GM19099 (cell line): ENCODE results near the gene KDM1A.

Experiments used
- POLR2A ChIP-seq: IDR thresholded peaks from 3 replicates; pipeline ENCODE4 v1.6.1; 2011; ENCODE audit warnings: low read depth; ENCODE audit not compliant: insufficient read length; ENCODE audit errors: extremely low read depth

The KDM1A gene

DNA sequence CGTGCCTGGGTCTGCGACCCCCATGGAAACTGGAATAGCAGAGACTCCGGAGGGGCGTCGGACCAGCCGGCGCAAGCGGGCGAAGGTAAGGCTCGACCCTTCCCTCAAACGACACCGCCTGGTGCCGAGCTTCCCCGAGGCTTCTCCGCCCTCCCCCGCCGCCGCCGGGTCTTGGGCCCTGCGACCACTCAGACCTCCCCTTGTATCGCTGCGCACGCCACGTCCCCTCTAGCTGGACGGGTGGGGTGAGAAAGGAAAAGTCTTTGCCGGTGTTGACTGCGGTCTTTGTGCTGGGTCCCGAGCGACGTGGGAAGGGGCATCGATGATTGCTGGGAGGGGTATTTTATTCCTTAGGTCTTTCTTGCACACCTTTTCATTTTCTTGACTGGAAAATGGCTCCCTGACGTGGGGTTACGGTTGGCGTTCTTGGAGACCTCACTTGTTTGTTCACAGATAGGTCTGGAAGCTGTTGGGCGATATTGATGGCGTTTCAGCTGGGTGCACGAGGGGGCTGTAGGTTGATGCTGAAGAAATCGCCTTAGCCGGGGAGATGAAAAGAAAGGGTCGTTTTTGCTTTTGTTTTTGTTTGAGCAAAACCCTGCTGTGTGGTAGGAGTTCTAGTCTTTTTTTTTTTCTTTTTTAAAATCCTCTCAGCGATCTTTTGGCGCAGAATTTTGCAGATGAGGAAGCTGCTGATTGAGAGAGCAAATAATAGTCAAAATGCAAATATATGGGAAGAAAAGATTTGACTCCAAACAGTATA lies 776 bp downstream of the KDM1A start:
- TF ChIP-seq POLR2A = no peak

DNA sequence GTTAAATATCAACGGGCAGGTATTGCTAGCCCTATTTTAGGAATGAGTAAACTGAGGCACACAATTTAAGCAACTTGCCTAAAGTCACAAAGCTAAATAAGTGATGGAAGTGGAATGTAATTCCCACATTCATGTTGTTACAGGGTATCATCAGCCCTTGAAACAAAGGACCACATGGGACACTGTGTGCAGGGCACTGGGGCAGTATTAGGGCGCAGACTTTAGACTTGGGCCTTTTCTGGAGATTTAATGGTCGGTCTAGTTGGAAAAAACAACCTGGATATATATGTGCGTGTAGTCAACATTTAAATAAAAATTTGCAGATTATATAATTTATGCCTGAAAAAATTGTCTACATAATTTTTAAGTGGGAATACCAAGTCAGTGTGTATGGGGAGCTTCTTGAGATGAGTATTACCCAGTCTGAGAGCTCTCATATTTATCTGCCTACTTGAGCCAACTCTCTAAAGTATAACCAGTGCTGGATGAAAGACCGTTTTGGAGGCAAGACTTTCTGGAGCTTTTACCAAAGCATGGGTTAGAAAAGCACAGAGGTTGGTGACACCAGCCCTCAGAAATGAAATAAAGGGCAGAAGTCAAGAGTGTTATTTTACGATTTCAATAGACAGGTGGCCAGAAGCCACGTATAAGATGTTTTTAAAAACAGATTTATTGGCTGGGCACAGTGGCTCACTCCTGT lies 1.6 kb downstream of the KDM1A start:
- no peak for TF ChIP-seq POLR2A

DNA sequence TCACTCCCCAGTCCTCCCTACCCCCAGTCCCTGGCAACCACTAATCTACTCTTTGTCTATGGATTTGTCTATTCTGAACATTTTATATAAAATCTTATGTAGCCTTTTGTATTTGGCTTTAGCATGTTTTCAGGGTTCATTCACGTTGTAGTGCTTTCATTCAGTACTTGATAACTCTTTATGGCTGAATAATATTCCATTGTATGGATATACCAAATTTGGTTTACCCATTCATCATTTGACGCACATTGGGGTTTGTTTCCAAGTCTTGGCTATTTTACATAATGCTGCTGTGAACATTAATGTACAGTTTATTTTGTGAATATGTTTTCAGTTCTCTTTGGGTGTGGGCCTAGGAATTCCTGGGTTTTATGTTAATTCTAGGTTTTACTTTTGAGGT lies 2.6 kb downstream of the KDM1A start:
- TF ChIP-seq POLR2A = no peak

DNA sequence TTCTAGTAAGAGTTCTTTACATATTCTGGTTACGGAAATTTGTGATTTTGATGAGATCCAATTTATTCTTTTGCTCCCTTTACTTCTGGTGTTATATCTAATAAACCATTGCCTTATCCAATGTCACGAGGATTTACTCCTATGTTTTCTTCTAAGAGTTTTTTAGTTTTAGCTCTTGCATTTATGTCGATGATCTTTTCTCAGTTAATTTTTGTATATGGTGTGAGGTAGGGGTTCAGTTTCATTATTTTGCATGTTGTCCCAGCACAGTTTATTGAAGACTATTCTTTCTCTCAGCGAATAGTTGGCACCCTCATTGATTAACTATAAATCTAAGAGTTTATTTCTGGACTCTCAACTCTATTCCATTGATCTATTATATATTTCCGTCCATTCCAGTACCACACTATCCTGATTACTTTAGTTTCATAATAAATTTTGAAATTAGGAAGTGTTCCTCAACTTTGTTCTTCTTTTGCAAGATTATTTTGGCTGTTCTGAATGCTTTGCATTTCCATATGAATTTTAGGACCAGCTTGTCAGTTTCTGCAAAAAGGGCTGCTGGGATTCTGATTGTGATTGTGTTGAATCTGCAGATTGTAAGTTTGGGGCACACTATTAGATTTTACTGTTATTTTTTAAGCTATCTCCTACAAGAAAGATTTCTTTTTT lies 4.0 kb downstream of the KDM1A start:
- no peak for TF ChIP-seq POLR2A

DNA sequence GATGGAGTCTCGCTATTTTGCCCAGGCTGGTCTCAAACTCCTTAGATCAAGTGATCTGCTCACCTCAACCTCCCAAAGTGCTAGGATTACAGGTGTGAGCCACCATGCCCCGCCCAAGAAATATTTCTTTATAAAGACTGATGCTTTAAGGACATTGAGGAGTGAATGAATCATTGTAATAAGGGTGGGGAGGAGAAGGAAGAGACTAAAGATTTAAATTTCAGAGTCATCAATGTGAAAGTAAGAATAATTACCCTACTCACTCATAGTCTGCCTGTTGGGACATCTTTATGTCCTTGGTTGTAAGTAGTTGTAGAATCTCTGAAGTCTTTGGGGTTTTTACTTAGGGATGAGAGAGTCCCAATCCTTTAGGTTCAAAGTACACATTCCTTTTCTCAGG lies 7.3 kb downstream of the KDM1A start:
- no peak for TF ChIP-seq POLR2A

DNA sequence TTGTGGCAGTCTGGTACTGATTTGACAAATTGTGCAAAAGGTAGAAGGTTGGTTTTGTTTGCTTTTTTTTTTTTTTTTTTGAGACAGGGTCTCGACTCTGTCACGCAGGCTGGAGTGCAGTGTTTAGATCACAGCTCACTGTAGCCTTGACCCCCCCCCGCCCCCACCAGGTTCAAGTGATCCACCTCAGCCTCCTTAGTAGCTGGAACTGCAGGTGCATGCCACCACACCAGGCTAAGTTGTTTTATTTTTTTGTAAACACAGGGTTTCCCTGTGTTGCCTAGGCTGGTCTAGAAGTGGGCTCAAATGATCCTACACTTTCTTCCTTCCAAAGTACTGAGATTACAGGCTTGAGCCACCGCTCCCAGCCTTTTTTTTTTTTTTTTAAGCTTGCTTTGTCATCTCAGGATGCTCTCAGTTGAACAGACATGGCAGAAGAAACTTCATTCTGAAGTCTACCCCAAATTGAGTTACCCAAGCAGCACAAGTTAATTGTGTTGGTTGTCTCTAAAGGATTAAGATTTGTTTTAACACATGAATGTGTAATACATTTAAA lies 8.2 kb downstream of the KDM1A start:
- TF ChIP-seq POLR2A = no peak

DNA sequence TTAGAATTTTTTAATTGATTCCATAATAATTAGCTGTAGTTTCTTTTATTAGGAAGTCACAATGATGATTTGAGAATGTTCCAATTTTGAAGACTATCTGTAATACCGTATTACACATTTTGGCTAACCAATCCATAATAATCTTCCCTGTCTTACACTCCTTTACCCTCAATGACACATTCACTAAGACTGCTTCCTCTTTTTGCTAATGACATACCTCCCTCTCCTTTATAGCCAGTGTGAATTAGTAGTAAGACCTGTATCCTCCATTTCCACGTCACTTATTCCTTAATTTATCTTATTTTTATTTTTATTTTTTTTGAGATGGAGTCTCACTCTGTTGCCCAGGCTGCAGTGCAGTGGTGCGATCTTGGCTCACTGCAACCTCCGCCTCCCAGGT lies 10.1 kb downstream of the KDM1A start:
- TF ChIP-seq POLR2A = no peak

DNA sequence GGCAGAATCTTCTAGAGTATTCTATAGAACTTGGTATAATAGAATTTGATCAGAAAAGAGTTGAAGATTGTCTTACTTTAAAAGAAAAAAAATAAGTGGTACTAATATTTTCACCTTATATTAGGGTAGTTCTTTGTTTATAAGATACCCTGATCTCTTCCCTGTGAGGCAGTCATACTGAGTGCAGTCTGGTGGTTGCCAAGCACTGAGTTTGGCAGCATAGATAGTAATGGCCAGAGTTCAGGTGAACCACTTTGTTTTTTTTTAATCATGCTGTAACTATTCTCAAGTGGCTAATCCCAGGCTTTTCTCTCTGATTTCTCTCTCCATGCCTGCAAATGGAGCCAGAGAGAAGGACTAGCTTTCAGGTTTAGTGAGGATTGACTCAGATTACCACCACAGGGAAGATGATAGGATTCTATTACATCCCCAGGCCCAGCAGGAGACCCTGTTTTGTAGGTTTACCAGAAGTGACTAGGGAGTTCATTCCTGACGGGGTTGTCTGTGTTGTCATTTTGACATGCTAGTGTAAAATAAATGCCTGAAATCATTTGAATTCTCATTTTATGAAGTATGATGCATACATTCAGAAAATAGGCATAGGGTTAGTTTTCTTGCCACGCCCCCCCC lies 16.7 kb downstream of the KDM1A start:
- no peak for TF ChIP-seq POLR2A

DNA sequence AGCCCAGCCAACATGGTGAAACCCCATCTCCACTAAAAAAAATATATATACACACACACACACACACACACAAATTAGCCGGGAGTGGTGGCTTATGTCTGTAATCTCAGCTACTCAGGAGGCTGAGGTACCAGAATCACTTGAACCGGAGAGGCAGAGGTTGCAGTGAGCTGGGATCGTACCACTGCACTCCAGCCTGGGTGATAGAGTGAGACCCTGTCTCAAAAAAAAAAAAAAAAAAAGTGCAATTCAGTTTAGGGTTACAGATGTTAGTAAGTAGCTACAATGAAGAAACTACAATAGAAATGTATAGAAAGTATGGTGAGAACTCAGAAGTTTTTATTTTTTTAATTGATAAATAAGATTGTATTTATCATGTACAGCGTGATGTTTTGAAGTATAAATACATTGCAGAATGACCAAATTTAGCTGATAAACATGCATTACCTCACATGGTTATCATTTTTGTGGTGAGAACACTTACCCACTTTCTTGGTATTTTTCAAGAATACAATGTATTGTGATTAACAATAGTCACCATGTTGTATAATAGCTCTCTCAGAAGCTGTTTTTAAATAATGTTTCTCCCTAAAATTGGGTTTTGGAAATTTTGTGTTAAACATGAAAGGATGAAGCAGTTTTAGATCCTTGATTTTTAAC lies 17.9 kb downstream of the KDM1A start:
- no peak for TF ChIP-seq POLR2A

DNA sequence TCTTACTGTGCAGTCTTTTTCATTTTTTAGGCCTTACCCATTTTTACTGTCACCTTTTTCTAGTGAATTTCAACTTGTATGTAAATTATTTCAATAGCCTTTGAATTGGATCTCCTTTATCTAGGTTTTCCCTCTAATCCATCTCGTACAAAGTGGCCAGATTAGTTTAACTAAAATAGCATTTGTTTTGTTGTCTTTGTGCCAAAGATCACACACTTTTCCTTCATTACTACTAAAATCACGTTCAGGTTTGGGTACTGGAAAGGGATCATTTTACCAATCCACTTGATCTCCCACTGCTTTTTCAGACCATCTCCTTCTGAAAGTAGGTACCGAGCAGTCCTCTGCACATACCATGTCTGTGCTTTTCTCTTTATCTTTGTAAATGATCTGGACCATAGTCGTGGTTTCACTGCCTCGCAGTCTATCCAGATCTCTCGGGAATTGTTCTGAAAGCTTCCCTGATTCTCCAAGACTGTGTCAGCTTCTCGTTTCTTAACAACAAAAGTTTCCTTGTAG lies 20.1 kb downstream of the KDM1A start:
- no peak for TF ChIP-seq POLR2A

DNA sequence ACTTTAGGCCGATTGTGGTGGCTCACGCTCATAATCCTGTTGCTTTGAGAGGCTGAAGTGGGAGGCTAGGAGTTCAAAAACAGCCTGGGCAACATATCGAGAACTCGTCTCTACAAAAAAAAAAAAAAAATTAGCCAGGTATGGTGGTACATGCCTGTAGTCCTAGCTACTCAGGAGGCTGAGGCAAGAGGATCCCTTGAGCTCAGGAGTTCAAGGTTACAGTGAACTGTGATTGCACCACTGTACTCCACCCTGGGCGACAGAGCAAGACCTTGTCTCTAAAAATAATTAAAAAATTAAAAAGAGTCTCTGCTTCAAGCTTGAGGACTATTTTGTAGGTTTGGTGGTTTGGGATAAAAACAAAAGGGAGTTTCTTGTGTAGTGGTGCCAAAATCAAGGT lies 21.2 kb downstream of the KDM1A start:
- TF ChIP-seq POLR2A = no peak

DNA sequence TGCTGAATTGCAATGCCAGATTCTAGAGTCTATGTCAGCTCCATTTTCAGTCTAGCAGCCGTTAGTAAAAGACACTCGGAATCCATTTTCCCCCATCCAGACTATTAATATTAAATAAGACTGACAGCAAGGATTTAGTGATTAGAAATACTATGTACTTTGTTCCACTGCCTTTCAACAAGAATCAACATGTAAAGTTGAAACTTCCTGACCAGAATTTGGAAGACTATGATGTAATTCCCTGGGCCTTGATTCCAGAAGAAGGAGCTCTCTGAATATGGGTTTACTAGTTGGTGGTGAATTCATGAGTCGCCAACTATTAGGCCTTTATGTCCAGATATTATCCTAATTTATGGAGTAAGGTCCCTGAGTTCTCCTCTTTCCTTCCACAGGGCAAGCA lies 24.8 kb downstream of the KDM1A start:
- no peak for TF ChIP-seq POLR2A

DNA sequence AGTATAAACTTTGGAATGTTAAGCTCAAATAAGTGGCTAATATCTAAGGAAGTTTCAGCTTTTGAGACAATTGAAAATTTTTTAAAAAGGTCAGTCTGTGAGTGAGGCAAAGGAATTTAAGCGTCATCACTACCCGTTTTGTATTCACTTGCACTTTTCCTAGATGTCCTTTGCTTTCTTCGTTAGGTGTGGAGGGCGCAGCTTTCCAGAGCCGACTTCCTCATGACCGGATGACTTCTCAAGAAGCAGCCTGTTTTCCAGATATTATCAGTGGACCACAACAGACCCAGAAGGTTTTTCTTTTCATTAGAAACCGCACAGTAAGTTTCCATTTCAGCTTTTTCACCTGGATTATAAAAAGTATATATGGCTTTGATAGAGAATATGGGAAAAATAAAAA lies 30.9 kb downstream of the KDM1A start:
- no peak for TF ChIP-seq POLR2A

DNA sequence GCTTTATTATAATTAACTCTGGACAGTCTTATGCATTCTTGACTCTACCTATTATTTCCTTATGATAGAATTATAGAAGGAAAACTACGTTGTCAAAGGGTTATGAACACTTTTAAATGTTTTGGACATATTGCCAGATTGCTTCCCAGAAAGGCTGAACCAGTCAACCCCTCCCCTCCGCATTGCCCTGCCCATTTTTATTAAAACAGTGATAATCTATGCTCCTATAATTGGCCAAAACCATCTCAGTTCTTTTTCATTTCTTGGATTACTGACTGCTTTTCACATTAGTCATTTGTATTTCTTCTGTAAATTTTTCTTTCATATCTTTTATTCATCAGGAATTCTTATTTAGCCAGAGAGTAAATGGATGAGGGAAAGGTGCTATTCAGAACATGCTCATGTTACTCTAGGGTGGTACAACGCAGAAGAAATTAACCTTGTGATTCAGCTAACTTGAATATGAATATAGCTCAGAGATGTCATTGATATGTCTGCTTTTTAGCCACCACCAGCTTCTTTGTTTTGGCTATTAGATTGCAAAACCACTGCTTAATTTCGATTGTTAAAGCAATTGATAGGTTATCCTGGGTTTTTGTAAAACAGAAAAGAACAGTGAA lies 32.1 kb downstream of the KDM1A start:
- TF ChIP-seq POLR2A = no peak

DNA sequence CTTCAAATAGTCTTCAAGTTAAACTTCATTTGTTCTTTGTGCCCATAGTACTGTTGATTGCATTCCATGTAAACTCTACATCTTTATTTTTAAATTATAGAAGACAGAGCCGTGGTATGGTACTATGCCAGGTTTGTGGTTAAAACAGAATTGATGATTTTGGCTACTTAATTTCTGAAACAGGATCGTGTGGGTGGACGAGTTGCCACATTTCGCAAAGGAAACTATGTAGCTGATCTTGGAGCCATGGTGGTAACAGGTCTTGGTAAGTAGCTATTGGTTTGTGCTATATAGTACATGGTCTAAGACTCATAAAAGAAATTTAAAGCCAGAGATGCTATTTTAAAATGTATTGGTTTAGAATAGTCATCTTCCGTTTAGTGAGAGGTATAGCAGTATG lies 38.0 kb downstream of the KDM1A start:
- no peak for TF ChIP-seq POLR2A

DNA sequence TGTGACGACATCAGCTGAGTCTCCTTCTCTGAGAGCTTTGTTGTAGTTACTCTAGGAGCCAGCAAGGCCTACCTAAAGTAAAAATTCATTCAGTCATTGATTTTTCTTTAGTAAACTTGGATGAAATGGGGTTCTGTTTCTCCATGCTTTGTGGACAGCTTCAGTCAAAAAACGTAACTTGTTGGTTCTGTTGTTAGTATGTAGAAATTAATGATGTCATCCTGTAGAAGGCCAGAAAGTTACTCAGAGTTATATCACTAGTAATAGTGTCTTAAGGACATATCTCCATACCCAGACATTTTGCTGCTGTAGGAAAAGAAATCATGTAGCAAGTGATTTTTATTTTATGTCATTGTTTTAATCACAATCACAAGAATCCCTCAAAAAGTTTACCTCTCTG lies 43.0 kb downstream of the KDM1A start:
- no peak for TF ChIP-seq POLR2A
